DMS79 (cell line): Measurements from ENCODE around the gene ANP32A.
A peak's percentile ranks its signal among the peaks of the same experiment; 100 is the strongest.
"Not testable (repeated sequence)": the region's sequence is repeated elsewhere in the genome, so short reads cannot be mapped to it uniquely, and the experiment has no call there.

Source experiments
- DNase-seq: peaks from one replicate; lab custom pipeline; 2025; lab: John Stamatoyannopoulos, UW

Gene ANP32A

GRCh38 chr15:68820295-68821189 lies at the start of gene ANP32A:
TSS of gene ANP32A (minus strand) at chr15:68820895. CDS start at chr15:68820751, 144 bp downstream.
- peak; percentile 61 for DNase-seq

GRCh38 chr15:68868296-68868695 lies 47.6 kb upstream of the ANP32A start:
- DNase-seq, result no peak

GRCh38 chr15:68862415-68862814 lies 41.7 kb upstream of the ANP32A start:
- no peak for DNase-seq

DNA sequence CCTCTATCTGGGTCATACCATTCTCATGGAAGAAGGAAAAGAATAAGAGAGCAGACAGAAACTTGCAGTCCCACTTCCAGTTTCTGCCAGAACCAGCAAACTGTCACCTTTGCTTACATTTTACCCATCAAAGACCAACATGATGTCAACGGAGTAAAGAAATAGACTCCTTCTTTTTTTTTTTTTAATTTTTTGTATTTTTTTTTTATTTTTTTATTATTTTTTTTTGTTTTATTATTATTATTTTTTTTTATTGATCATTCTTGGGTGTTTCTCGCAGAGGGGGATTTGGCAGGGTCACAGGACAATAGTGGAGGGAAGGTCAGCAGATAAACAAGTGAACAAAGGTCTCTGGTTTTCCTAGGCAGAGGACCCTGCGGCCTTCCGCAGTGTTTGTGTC lies 38.0 kb upstream of the ANP32A start:
- DNase-seq, result not testable (repeated sequence)

- not testable (repeated sequence) for DNase-seq
Observed at GRCh38 chr15:68857443-68857842, 36.7 kb upstream of the ANP32A start.

GRCh38 chr15:68852461-68852860 lies 31.8 kb upstream of the ANP32A start:
- no peak for DNase-seq

GRCh38 chr15:68851971-68852370 lies 31.3 kb upstream of the ANP32A start:
- DNase-seq, result no peak

DNA sequence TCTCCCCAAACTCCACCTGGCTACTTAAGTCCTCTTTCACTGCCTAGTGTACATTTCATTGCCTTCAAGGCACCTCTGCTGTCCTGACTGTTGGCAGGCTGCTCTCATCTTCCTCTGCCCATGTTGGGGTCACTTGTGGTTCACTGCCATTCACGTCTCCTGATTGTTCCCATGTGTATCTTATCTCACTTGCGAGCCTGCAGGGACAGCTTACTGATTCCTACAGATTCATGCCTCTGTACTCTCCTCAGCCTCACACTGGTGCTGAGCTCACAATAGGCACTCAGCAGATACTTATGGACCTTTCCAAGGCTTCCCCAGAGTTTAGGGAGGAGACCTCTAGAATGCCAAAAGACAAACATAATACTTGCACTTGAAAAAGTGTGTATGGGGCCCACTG lies 28.8 kb upstream of the ANP32A start:
- DNase-seq, result no peak

DNA sequence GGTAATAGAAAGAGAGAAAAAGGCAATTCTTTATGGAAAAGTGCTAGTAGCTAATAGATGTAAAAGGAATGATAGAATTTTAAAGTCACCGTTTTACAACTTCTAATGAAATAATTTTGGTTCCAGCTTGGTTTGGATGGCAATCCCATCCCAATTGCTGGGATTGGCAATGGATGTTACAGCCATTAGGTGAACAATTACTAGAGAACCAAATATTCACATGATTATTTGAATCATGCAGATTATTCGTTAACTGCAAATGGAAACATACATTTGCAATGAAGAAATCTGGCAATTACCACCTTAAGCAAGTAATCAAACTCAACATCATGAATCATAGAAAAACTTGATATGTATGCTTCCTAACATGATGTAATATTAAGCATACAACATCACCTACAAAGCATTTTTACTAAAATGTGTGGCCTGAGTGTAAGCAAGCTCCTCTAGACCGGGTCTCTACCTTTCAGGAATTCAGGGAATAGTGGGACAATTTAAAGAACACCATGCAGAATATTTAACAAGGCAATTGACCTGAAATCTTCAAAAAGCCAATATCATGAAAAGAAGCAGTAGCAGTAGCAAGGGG lies 26.2 kb upstream of the ANP32A start:
- no peak for DNase-seq

GRCh38 chr15:68844856-68845550 lies 24.3 kb upstream of the ANP32A start:
- no peak for DNase-seq

DNA sequence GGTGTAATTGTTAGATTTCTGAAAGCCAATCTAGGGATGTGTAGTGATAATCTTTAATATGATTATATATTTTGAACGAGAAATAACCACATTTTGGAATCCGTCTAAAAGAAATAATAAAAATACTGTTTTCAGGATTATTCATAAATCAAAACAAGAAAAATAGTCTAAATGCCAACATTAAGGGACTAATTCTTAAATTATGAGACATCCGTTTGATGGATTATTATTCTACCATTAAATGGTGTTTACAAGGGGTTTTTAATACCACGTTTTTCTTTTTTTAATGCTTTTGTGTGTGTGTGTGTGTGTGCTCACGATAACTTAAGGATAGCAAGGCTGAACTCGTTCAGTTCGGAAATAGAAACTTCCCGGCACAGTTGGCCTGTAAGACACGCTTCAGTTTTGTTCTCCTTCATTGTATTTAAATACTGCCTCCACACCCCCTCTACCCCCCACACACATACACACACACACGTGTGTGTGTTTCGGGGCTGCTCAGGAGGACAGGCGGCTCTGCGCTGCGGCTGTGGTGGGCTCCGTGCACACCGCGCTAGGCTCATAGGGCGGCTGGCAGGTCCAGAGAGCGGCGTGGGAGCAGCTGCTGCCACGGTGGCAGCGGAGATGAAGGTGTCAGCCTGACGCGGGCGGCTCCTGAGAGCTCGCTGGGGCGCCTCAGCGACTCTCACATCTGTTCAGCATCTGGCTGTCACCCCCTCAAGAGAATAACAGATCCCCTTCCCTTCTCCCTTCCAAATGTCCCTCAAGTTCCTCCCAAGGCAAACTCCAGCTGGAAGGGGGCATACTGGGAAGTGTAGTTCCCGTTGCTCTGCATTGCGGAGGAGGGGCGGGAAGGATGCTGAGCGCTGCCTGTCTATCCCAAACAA lies 23.0 kb upstream of the ANP32A start:
- DNase-seq, result no peak

DNA sequence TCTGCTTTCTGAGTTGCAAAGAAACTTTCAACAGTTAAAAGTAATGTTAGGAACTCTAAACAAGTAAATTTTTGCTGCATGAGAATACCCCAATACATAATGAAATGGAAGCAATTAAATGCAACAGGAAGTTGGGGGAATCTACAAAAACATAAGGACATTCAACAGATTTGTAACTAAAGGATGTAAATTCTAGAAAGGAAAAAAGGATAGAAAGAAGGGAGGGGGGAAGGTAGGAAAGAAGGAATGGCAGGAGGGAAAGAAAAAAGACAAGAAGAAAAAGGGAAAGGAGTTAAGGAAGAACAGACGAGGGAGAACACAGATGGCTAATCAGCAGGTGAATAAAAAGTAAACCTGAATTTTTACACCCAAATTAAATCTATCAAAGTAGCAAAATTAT lies 22.3 kb upstream of the ANP32A start:
- no peak for DNase-seq

DNA sequence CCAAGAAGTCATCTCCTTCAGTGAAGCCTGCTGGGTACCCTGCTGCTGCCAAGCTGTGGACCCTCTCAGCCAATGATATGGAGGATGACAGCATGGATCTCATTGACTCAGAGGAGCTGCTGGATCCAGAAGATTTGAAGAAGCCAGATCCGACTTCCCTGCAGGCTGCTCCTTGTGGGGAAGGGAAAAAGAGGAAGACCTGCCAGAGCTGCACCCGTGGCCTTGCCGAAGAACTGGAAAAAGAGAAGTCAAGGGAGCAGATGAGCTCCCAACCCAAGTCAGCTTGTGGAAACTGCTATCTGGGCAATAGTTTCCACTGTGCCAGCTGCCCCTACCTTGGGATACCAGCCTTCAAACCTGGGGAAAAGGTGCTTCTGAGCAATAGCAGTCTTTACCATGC lies 13.7 kb upstream of the ANP32A start:
- no peak for DNase-seq

DNA sequence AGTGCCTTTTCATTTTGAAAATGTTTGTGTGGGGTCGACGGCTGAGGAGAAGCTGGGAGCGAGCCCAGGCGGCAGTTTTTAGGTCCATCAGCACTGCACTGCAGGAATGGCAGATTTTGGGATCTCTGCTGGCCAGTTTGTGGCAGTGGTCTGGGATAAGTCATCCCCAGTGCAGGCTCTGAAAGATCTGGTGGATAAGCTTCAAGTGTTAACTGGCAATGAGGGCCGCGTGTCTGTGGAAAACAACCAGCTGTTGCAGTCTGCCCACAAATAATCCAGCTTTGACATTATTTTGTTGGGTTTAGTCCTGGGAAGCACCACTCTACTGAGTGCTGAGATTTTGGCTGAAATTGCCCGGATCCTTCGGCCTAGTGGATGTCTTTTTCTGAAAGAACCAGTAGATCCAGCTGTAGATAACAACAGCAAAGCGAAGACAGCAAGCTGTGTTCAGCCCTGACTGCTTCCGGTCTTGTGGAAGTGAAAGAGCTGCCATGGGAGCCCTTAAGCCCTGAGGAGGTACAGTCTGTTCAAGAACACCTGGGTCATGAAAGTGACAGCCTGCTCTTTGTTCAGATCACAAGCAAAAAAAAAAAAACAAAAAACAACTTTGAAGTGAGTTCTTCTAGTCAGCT lies 13.1 kb upstream of the ANP32A start:
- DNase-seq, result no peak

- DNase-seq, result no peak
Observed at GRCh38 chr15:68830141-68830785, 9.6 kb upstream of the ANP32A start.

- DNase-seq, result no peak
Observed at GRCh38 chr15:68829068-68829467, 8.4 kb upstream of the ANP32A start.

GRCh38 chr15:68823561-68823960 lies 2.9 kb upstream of the ANP32A start:
- no peak for DNase-seq

DNA sequence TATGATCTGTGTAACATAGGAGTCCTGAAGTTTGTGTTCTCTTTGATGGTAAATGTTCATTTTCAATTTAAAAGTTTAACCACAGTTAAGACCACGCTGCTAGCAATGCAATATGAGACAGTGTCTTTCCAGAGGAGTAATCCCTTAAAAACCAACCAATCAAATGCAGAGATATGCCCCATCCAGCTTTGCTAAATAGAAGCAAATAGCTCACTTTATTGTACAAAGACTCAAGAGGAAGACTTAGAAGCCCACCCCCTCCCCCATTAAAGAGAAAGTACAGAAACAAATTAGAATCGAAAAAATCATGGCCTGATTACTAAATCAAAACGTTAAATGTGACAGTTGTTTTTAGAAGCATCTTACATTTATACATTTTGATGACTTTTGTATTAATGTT lies 2.1 kb upstream of the ANP32A start:
- DNase-seq, result no peak

GRCh38 chr15:68821841-68822381 lies 1.2 kb upstream of the ANP32A start:
- DNase-seq, result no peak

DNA sequence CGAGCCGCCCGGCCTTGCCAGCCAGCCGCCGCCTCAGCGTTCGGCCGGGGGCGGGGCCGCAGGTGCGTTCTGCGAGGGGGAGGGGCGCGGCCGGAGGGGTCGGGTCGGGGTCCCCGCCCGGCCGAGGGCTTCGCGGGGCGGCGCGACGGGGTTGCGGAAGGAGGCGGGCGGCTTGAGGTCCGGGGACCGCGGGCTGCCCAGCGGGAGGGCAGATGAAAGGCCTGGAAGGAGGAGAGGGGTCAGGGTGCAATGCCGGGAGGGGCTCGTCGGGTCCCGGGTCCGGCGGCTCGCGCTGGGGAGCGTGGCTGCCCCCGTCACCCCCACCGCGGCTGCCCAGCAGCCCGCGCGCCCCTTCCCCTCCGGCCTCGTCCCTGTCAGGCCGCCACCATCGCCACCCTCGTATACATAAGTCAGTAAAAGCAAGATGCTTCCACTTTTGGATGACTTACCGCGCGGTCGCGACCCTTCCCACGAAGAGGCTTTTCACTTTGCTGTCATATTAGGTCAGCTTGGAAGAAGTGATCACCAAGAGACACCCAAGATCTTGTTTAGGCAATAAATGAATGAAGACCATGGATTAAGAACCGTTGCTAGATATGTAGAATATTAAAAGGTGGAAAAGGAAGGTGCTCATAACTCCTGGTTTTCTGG lies 620 bp upstream of the ANP32A start:
- no peak for DNase-seq
